GM19324 (cell line): ENCODE data around the gene TEX44.

Experiments used
- ATAC-seq: cut with Tn5 transposase; IDR thresholded peaks from one replicate; pipeline ENCODE4 v1.9.1; 2021; ENCODE audit warnings: mild to moderate bottlenecking, moderate library complexity; ENCODE audit not compliant: unreplicated experiment, low FRiP score

The TEX44 gene

DNA sequence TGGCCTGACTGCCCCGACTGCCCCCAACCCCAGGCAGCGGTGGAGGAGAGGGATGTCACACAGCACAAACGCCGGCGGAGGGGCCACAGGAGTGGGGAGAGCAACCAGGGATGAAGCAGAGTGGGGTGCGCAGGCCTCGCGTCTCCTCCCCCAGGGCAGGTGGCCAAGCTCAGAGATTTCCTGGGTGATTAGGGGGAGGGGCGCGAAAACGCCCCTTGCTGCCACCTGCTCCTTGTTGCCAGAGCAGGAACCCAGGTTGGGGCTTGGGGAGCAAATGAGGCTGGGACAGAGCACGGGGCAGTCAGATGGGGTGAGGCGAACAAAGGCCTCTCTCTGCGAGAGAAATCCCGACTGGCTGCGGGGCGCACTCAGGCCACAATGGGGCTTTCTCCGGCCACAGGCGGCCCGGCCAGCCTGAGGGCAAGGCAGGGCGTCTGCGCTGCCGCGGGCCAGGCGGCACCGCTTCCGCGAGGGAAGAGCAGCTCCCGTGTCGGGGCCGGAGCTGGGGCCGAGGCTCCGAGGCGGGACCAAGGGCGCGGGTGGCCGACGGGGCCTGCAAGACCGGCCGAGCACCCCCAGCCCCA lies 11.5 kb downstream of the TEX44 start:
- ATAC-seq = peak; percentile 43

GRCh38 chr2:231604685-231605606 lies 12.3 kb downstream of the TEX44 start:
- peak; percentile 88 for ATAC-seq

DNA sequence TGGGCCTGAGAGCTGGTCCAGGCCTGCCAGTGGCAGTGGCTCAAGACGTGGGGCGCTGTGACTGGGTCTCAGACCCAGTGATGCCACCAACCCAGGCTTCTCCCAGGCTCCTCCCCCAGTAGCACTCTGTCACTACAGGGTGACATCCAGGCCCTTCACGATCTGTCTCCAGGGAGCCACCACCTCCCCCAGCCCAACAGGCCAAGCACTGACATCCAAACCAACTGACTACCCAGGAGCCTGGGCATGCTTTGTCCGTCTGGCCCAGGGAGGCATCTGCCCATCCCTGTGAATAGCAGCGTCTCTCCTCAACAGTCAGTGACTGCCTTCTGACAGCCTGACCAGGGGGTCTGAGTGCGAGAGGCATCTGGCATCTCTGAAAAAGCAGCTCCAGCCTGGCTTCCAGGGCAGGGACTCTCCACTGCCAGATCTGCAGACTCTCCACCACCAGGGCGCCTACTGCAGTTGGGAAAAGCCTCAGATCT lies 13.0 kb downstream of the TEX44 start:
- ATAC-seq = no peak

GRCh38 chr2:231606941-231607340 lies 14.3 kb downstream of the TEX44 start:
- ATAC-seq = no peak

DNA sequence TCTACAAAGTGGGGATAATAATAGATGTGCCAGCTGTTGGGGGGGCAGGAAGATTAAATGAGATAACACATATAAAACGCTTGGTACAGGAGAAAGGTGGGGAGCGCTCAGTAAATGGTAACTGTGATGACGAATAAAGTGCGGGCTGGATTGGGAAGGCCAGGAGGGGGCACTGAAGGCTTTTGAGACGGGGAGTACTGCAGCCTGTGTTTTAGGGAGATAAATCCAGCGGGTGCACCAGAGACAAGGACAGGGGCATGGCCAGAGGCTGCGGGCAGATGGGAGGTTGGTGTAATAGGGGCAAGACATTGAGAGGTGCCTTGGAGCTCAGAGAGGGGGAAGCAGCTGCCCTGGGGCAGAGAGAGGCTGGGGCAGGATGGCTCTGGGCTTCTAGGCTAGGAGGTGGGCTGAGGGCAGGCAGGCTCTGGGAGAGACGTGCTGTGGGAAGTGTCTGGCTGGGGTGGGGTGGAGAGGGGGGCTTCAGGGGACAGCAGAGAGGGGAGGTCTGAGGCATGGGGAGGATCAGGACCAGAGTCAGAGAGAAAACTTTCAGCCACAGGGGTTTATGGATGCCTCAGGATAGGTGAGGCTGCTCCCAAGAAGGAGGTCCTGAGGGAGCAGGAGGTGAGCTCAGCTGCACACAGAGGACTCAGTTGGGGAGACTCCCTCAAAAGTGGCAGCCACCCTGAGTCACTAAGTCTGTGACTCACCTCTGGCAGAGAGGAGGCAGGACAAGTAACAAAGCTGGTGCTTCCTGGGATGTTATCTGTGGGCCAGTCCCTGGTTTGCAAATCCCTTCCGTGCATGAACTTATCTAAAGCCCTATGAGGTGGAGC lies 18.8 kb downstream of the TEX44 start:
- ATAC-seq = no peak

DNA sequence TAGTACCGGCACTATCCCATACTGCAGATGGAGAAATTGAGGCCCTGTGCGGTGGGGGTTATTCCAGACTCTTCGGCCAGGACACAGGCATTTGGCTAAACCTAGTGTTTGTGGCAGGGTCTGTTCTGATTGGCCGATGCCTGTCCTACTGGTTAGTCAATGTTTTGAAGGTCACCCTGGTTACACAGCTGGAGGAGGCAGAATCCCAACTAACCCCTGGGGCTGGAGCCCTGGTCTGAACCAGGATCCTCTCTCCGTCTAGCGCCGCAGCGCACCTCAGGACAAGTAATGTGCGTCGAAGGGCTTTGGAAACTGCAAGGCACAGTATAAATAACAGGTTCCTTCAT lies 19.4 kb downstream of the TEX44 start:
- ATAC-seq = no peak

DNA sequence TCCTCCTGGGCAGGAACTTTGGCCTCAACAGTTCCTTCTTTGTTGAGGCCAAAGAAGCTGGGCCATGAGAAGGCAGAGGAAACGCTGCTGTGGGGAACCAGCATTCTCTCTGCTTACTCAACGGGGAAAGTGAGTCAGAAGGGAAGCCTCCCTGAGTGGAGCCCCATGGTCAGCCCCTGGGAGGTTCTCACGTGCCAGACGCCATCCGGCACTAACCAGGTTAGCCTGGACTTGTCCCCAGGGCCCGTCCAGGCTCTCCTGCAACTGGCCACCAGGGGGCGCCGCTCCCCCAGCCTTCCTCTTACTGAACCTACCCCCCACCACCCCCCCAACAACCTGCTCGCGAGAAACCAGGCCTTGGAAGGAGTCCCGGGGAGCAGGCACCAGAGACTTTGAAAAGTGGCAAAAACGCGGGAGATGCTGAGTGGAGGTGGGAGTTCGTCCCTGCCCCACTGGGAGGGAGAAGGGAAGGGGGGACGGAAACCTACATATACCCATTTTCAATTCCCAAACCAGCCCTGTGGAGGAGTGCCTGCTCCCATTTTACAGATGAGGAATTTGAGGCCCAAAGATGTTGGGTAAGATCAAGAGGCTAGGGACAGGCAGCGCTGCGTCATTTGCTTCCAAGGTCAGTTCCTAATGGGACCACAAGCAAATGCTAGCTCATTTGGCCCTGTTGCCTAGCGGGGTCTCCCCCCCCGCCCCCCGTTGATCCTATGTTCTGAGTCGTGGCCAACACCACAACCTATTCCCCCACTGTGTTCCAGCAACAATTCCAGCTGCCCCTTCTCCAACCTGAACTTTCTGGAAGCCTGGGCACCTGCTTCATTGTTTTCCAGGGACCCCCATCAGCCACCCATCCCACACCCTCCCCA lies 20.0 kb downstream of the TEX44 start:
- ATAC-seq = peak; percentile 59

DNA sequence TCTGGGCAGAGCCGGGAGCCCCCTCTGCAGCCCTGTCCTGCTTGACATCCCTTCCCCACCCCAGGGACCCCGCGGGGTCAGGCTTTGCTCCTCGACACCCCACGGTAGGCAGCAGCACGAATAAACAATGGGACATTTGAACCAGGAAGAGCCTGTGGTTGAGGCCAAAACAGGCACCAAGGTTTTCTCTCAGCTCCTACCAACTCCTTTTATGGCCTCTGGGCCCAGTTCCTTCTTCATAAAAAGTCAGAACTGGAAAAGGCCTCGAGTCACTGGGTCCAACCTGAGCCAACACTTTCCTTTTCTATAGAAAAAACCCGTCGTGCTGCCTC lies 20.6 kb downstream of the TEX44 start:
- ATAC-seq = peak; percentile 3

DNA sequence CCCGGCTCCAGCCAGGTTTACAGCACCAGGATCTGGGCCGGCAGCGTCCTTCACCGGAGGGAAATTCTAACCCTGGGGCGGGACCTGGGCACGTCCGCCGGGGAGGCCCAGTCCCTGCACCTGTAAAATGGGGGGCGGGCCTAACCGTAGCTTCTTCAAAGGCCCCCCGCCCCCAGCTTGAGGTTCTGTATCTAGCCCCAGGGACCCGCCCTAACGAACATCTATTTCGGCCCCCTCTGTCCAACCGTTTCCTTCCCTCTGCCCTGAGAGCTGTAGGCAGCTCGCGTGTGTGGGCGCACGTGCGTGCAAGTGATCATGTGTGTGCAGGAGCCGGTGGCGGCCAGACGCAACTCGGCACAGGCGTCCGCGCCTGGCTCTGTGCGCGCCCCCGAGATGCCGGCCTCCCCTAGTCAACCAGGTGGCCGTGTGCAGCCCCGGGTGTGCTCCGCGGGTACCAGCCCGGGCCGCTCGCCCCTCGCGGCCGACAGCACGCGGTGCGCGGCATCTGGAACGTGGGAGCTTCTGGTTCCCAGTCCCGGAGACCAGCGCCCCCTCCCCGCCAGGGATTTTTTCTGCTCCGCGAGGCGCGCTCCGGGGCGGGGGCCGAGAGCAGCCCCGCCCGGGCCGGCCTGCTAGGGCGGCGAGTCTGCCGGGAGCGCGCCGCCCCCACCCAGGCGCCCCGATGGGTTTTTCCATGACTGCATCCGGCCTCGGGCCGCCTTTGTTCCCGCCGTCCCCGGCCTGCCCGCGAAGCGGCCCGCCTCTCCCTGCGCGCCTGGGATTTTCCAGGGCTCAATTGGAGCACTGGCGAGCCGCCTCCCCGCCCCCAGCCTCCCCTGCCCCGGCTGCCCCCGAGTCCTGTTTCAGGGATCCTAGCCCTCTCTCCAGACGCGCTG lies 21.2 kb downstream of the TEX44 start:
- ATAC-seq = peak; percentile 60

- ATAC-seq = no peak
These were observed 21.9 kb downstream of the TEX44 start for GRCh38 chr2:231614559-231615057.

GRCh38 chr2:231615058-231615671 lies 22.5 kb downstream of the TEX44 start:
- no peak for ATAC-seq

- no peak for ATAC-seq
These were observed 23.6 kb downstream of the TEX44 start for GRCh38 chr2:231616296-231616695.

- ATAC-seq = no peak
These were observed 24.6 kb downstream of the TEX44 start for GRCh38 chr2:231617059-231617926.

GRCh38 chr2:231621051-231621879 lies 28.6 kb downstream of the TEX44 start:
- no peak for ATAC-seq

- no peak for ATAC-seq
These were observed 30.3 kb downstream of the TEX44 start for GRCh38 chr2:231622963-231623362.

DNA sequence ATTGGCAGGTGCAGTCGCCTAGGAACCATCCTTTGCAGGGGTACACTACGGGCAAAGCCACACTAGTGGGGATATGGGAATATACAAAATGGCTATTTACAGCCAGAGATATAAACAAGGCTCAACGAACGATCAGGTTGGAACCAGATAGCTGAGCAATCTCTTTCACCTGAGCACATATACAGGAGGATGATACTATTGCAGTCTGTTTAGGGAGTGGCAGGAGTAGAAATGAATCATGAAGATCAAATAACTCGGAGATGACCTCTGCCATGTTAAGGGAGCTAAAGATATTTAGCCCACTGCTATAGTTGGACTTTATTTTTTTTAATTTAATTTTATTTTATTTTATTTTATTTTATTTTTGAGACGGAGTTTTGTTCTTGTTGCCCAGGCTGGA lies 33.8 kb downstream of the TEX44 start:
- no peak for ATAC-seq
